Common myeloid progenitor, CD34-positive (primary cell): ENCODE results near the gene CAMSAP3.

Source experiments
- CTCF ChIA-PET: fragments of 350-600 bp; sonication (Branson Sonifier 250); formaldehyde crosslinking; loops from one replicate; lab custom pipeline; 2021; ENCODE audit warnings: antibody characterized with exemption; lab: Charles Lee
- POLR2A ChIA-PET: fragments of 350-600 bp; sonication (Branson Sonifier 250); formaldehyde crosslinking; loops from one replicate; lab custom pipeline; 2021; ENCODE audit warnings: antibody characterized with exemption; lab: Charles Lee
- DNase-seq, 3 donors: peaks; one replicate each; pipeline versions ENCODE4 v3.0.0 to v3.0.0-alpha.2; 2013
- H3K27ac ChIP-seq, 2 experiments: 1 replicate in 1 of 2; 2 replicates in 1 of 2; pipeline ENCODE4 v1.7.0; 2013; ENCODE audit warnings: inconsistent platforms in 2 of 2, low read length in 2 of 2, mild to moderate bottlenecking in 2 of 2, low read depth in 1 of 2, moderate library complexity in 1 of 2; ENCODE audit not compliant: severe bottlenecking in 2 of 2, insufficient read depth in 1 of 2, poor library complexity in 1 of 2
- H3K27me3 ChIP-seq, 5 experiments: replicated peaks in 2 of 5; 1 replicate in 3 of 5; 2 replicates in 2 of 5; pipeline versions ENCODE4 v1.6.1 to v1.7.0; 2013; ENCODE audit warnings: low read length in 4 of 5, mild to moderate bottlenecking in 2 of 5, moderate library complexity in 2 of 5, inconsistent platforms in 1 of 5; ENCODE audit not compliant: insufficient read depth in 5 of 5, control insufficient read depth in 4 of 5
- H3K36me3 ChIP-seq, 4 experiments: 1 replicate in 2 of 4; 2 replicates in 2 of 4; pipeline versions ENCODE4 v1.6.1 to v1.7.0; 2013; ENCODE audit warnings: low read length in 3 of 4, control low read depth in 1 of 4, mild to moderate bottlenecking in 1 of 4; ENCODE audit not compliant: control insufficient read depth in 4 of 4, insufficient read depth in 4 of 4
- H3K4me1 ChIP-seq, 4 experiments: 1 replicate in 3 of 4; 2 replicates in 1 of 4; pipeline versions ENCODE4 v1.6.1 to v1.7.1; 2013; ENCODE audit warnings: low read length in 3 of 4, mild to moderate bottlenecking in 3 of 4, control low read depth in 1 of 4, inconsistent platforms in 1 of 4, moderate library complexity in 1 of 4; ENCODE audit not compliant: control insufficient read depth in 4 of 4, insufficient read depth in 4 of 4; ENCODE audit errors: control extremely low read depth in 1 of 4
- H3K4me3 ChIP-seq, 7 experiments: 1 replicate in 4 of 7; 2 replicates in 3 of 7; pipeline versions ENCODE4 v1.5.1 to v1.7.0; 2013; ENCODE audit warnings: mild to moderate bottlenecking in 7 of 7, low read length in 6 of 7, moderate library complexity in 6 of 7, inconsistent platforms in 2 of 7, low read depth in 2 of 7, control low read depth in 1 of 7; ENCODE audit not compliant: insufficient read depth in 4 of 7, control insufficient read depth in 1 of 7; ENCODE audit errors: extremely low read depth in 1 of 7
- H3K9me3 ChIP-seq, 5 experiments: 1 replicate in 4 of 5; 2 replicates in 1 of 5; pipeline versions ENCODE4 v1.6.1 to v1.7.1; 2013; ENCODE audit warnings: low read length in 4 of 5, mild to moderate bottlenecking in 2 of 5, inconsistent platforms in 1 of 5, low read depth in 1 of 5, moderate library complexity in 1 of 5; ENCODE audit not compliant: control insufficient read depth in 4 of 5, insufficient read depth in 2 of 5; ENCODE audit errors: control extremely low read depth in 1 of 5
- WGBS: methylation state at CpG from one replicate; pipeline ENCODE4 v1.1.5; 2013; ENCODE audit not compliant: insufficient coverage; 5-methylcytosine and 5-hydroxymethylcytosine counted together

The CAMSAP3 gene

GRCh38 chr19:7645656-7646425 lies 50.2 kb downstream of the CAMSAP3 start:
- ChIA-PET POLR2A (no interaction called here), CTCF (no interaction called here)
- Histone ChIP-seq H3K27me3 (no peaks in the 10 kb centered on the region), H3K9me3 (no peaks in the 10 kb centered on the region), H3K36me3 (peaks cover 0 to 33% (median 18%) of the 10 kb centered on the region in 4 experiments), H3K27ac (peak overlapping the region in 1 of 2 experiments; percentile 43), H3K4me1 (peaks cover 0 to 16% (median 2%) of the 10 kb centered on the region in 4 experiments), H3K4me3 (no peak overlapping the region)
- WGBS = 82% methylated on average over 12 of the region's 20 CpGs
- no peak for DNase-seq

GRCh38 chr19:7646426-7646700 lies 50.7 kb downstream of the CAMSAP3 start:
- H3K4me1 ChIP-seq = peaks cover 0 to 16% (median 2%) of the 10 kb centered on the region in 4 experiments
- H3K36me3 ChIP-seq = peaks cover 0 to 32% (median 18%) of the 10 kb centered on the region in 4 experiments
- no peak overlapping the region for H3K4me3 ChIP-seq
- ChIA-PET CTCF (no interaction called here), POLR2A (no interaction called here)
- H3K27ac ChIP-seq = no peak overlapping the region
- H3K27me3 ChIP-seq = peaks cover 0 to 3% (median 0%) of the 10 kb centered on the region in 5 experiments
- 90% methylated on average over 8 of the region's 8 CpGs for WGBS
- no peaks in the 10 kb centered on the region for H3K9me3 ChIP-seq
- DNase-seq = no peak

- POLR2A ChIA-PET = no interaction called here
- 95% methylated on average over 26 of the region's 26 CpGs for WGBS
- Histone ChIP-seq H3K4me3 (no peak overlapping the region), H3K9me3 (no peaks in the 10 kb centered on the region), H3K27me3 (peaks cover 0 to 4% (median 0%) of the 10 kb centered on the region in 5 experiments), H3K36me3 (peaks cover 0 to 28% (median 17%) of the 10 kb centered on the region in 4 experiments), H3K27ac (no peak overlapping the region), H3K4me1 (peaks cover 0 to 17% (median 2%) of the 10 kb centered on the region in 4 experiments)
- CTCF ChIA-PET = no interaction called here
- DNase-seq = no peak
These were observed 51.5 kb downstream of the CAMSAP3 start for GRCh38 chr19:7647156-7647555.

GRCh38 chr19:7648265-7649014 lies 52.8 kb downstream of the CAMSAP3 start:
- H3K27me3 ChIP-seq = peaks cover 0 to 4% (median 0%) of the 10 kb centered on the region in 5 experiments
- H3K27ac ChIP-seq = no peak overlapping the region
- CTCF ChIA-PET = interaction anchor here (1.1 to 1.6 kb wide), 4 partner anchors 11 to 80 kb away, joined by 3 to 4 read pairs (median 3); partner anchors contain the start of genes PCP2 and TRAPPC5
- peaks cover 0 to 24% (median 4%) of the 10 kb centered on the region in 4 experiments for H3K4me1 ChIP-seq
- peak in 1 of 3 donors; percentile 7 for DNase-seq
- POLR2A ChIA-PET = interaction anchor here (0.6 kb wide), 1 partner anchor 25 kb away, joined by 4 read pairs; no protein-coding TSS in a partner anchor
- H3K36me3 ChIP-seq = peaks cover 0 to 21% (median 12%) of the 10 kb centered on the region in 4 experiments
- H3K9me3 ChIP-seq = no peaks in the 10 kb centered on the region
- 98% methylated on average over 13 of the region's 15 CpGs for WGBS
- H3K4me3 ChIP-seq = no peak overlapping the region

- WGBS = 53% methylated on average over 2 of the region's 2 CpGs
- peaks cover 0 to 20% (median 2%) of the 10 kb centered on the region in 4 experiments for H3K4me1 ChIP-seq
- CTCF ChIA-PET = interaction anchor here (1.0 to 3.3 kb wide), 2 partner anchors 26 to 31 kb away, joined by 3 to 16 read pairs; partner anchors contain the start of genes MCEMP1 and TRAPPC5
- no peak overlapping the region for H3K27ac ChIP-seq
- POLR2A ChIA-PET = interaction anchor here (0.7 kb wide), 1 partner anchor 9 kb away, joined by 5 read pairs; no protein-coding TSS in a partner anchor
- no peak overlapping the region for H3K4me3 ChIP-seq
- no peaks in the 10 kb centered on the region for H3K9me3 ChIP-seq
- H3K36me3 ChIP-seq = peaks cover 0 to 15% (median 7%) of the 10 kb centered on the region in 4 experiments
- DNase-seq = no peak
- peaks cover 0 to 4% (median 0%) of the 10 kb centered on the region in 5 experiments for H3K27me3 ChIP-seq
These were observed 54.5 kb downstream of the CAMSAP3 start for GRCh38 chr19:7650148-7650547.

GRCh38 chr19:7652061-7652641 lies 56.5 kb downstream of the CAMSAP3 start:
- Histone ChIP-seq H3K9me3 (no peaks in the 10 kb centered on the region), H3K4me1 (peaks cover 0 to 26% (median 5%) of the 10 kb centered on the region in 4 experiments), H3K27ac (no peak overlapping the region), H3K4me3 (peak overlapping the region in 5 of 7 experiments; percentile 21 to 72 (median 40)), H3K27me3 (peaks cover 0 to 4% (median 0%) of the 10 kb centered on the region in 5 experiments), H3K36me3 (peaks cover 0 to 4% (median 2%) of the 10 kb centered on the region in 4 experiments)
- ChIA-PET CTCF (interaction anchor here (0.7 to 3.3 kb wide), 9 partner anchors 11 to 148 kb away, joined by 3 to 19 read pairs (median 4); partner anchors contain the start of genes MCEMP1, STXBP2 and TRAPPC5), POLR2A (interaction anchor here (0.5 to 0.6 kb wide), 3 partner anchors 8 to 285 kb away, joined by 3 read pairs; no protein-coding TSS in a partner anchor)
- DNase-seq = peak; percentile 80 to 90 (median 90)
- 6% methylated on average over 19 of the region's 28 CpGs for WGBS
